Testis (tissue), 2 donors: ENCODE data around the gene H2AZ2.

ENCODE experiments used
- CTCF ChIP-seq, 3 experiments: fragments of 450-650 bp in 2 of 3; fragments of 200-600 bp in 1 of 3; sonication (generic) in 1 of 3; IDR thresholded peaks; one replicate each; pipeline ENCODE4 v1.5.1; 2016 to 2019; ENCODE audit warnings: antibody characterized with exemption in 3 of 3, mild to moderate bottlenecking in 2 of 3, moderate library complexity in 1 of 3
- POLR2A ChIP-seq: fragments of 450-650 bp; IDR thresholded peaks from one replicate; pipeline ENCODE4 v1.6.1; 2017; ENCODE audit warnings: antibody characterized with exemption, mild to moderate bottlenecking, moderate library complexity

GRCh38 chr7:44891372-44891771 lies 43.5 kb upstream of the H2AZ2 start:
- TF ChIP-seq CTCF (IDR thresholded peaks at IDR 0.05) (no peak), POLR2A (no peak)
